Measurements from ENCODE around the gene SLPI.

DNA sequence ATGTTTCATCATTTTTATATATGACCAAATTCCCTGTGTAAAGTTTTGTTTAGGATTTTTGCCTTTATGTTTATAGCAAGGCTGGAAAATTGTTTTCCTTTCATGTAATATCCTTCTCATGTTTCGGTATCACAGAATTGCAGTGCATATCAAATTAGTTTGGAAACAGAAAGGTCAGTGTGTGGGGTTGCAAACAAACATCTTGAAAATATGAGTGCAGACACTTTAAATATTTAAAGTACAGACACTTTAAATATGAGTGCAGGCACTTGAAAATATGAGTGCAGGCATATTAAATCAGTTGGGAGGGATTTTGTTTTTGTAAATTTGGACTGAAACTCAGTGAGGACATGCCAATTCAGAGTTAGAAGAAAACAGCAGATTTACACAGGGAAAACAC lies 6.5 kb downstream of the SLPI start:
- TF ChIP-seq, protein P1, sequence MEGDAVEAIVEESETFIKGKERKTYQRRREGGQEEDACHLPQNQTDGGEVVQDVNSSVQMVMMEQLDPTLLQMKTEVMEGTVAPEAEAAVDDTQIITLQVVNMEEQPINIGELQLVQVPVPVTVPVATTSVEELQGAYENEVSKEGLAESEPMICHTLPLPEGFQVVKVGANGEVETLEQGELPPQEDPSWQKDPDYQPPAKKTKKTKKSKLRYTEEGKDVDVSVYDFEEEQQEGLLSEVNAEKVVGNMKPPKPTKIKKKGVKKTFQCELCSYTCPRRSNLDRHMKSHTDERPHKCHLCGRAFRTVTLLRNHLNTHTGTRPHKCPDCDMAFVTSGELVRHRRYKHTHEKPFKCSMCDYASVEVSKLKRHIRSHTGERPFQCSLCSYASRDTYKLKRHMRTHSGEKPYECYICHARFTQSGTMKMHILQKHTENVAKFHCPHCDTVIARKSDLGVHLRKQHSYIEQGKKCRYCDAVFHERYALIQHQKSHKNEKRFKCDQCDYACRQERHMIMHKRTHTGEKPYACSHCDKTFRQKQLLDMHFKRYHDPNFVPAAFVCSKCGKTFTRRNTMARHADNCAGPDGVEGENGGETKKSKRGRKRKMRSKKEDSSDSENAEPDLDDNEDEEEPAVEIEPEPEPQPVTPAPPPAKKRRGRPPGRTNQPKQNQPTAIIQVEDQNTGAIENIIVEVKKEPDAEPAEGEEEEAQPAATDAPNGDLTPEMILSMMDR (IDR thresholded peaks at IDR 0.05), result no peak
- TF ChIP-seq POLR2AphosphoS5 (IDR thresholded peaks at IDR 0.05) (no peak), POLR2A (IDR thresholded peaks at IDR 0.05) (no peak), EP300 (IDR thresholded peaks at IDR 0.05) (no peak)
